WI38 (cell line): ENCODE measurements around the gene TFB2M.
A peak's percentile ranks its signal among the peaks of the same experiment; 100 is the strongest.
"Not testable (repeated sequence)": the region's sequence is repeated elsewhere in the genome, so short reads cannot be mapped to it uniquely, and the experiment has no call there.

Experiments used
- H3K4me3 ChIP-seq: 2 replicates; pipeline ENCODE4 v1.5.1; 2011; ENCODE audit warnings: low read depth, mild to moderate bottlenecking, control low read depth, low read length
- CTCF ChIP-seq: IDR thresholded peaks from 2 replicates; pipeline ENCODE4 v1.5.1; 2012; ENCODE audit warnings: low read depth, mild to moderate bottlenecking, control low read depth, low read length

TFB2M gene

DNA sequence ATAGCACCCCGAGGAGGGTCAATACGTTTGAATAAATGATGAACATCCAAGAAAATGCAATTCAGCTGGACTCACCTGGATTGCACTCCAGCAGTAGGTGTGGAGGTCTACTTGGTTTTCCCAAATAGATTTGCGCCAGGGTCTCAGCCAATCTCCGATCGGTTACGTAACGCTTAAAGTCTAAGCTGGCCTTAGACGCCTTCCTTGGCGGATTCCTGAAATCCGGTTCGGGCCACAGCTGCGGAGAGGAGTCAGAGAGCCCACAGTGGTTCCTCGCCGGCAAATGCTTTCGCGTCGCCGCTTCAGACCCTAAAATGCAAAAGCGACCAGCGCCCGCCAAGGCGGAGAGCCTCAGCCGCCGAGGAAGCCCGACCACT lies 322 bp downstream of the TFB2M start:
- TF ChIP-seq CTCF = no peak

DNA sequence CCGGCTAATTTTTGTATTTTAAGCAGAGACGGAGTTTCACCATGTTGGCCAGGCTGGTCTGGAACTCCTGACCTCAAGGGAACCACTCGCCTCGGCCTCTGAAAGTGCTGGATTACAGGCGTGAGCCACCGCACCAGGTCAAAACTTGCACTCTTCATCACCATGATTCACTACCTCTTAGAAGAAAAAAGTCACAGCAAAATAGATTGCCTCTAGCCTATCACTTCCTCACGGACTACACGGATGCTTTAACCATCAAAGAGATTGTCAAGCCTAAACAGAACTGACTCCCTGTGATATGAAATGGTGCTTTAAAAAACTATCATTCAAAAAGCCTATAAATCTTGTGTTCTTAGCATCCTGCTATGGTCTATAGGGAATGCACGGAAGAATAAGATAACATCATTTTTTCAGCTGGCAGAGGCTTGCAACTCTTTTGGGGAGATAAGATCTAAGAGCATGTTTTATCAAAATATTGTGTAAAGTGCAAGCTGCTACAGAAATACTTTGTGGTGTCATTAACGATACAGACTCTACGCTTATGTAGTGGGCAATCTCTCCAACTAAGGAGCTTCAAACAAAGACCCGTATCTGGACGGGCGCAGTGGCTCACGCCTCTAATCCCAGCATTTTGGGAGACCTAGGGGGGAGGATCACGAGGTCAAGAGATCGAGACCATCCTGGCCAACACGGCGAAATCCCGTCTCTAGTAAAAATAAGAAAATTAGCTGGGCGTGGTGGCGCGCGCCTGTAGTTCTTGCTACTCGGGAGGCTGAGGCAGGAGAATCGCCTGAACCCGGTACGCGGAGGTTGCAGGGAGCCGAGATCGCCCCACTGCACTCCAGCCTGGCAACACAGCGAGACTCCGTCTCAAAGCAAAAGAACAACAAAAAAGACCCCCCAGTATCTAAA lies 966 bp downstream of the TFB2M start:
- peak overlapping the region; percentile 99 for H3K4me3 ChIP-seq
- TF ChIP-seq CTCF = no peak

More for the DNA sequence above, 322 bp downstream of the TFB2M start:
- H3K4me3 ChIP-seq = peak overlapping the region; percentile 99

DNA sequence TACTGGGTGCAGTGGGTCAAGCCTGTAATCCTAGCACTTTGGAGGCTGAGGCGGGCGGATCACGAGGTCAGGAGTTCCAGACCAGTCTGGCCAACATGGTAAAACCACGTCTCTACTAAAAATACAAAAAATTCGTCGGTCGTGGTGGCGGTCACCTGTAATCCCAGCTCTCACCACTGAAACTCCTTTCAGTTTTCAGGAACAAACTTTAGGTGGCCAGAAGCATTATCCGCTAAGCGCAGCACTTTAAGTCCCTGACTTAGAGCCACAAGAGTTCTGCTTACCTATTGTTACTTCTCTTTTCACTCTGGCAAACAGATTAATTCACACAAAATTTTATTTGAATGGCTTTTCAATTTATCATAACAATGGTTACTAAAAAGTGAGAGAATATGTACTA lies 5.2 kb downstream of the TFB2M start:
- not testable (repeated sequence) for H3K4me3 ChIP-seq

DNA sequence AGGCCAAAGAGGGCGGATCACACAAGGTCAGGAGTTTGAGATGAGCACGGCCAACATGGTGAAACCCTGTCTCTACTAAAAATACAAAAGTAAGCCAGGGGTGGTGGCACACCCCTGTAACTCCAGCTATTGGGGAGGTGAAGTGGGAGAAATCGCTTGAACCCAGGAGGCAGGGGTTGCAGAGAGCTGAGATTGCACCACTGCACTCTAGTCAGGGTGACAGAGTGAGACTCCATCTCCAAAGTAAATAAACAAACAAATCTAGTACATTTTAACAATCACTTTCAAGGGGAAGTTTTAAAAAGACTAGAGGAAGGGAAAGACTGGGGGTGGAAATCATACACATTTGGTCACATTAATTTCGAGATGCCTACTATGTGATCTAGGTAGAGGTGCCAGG lies 6.8 kb downstream of the TFB2M start:
- H3K4me3 ChIP-seq = no peak overlapping the region
- TF ChIP-seq CTCF = no peak

- no peak overlapping the region for H3K4me3 ChIP-seq
- TF ChIP-seq CTCF = no peak
These were observed 8.0 kb downstream of the TFB2M start for GRCh38 chr1:246558041-246558440.

DNA sequence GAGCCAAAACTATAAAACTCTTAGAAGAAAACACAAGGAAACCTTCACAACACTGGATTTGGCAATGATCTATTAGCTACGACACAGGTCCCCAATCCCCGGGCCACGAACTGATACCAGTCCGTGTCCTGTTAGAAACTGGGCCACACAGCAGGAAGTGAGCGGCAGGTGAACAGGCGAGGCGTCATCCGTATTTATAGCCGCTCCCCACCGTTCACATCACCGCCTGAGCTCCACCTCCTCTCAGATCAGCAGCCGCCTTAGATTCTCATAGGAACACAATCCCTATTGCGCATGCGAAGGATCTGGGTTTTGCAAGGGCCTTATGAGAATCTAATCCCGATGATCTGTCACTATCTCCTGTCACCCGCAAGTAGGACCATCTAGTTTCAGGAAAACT lies 11.9 kb downstream of the TFB2M start:
- no peak for TF ChIP-seq CTCF
- no peak overlapping the region for H3K4me3 ChIP-seq

GRCh38 chr1:246552110-246552509 lies 14.0 kb downstream of the TFB2M start:
- TF ChIP-seq CTCF = no peak
- no peak overlapping the region for H3K4me3 ChIP-seq

- H3K4me3 ChIP-seq = no peak overlapping the region
- no peak for TF ChIP-seq CTCF
These were observed 15.7 kb downstream of the TFB2M start for GRCh38 chr1:246550402-246550801.
